H9 (cell line): Measurements from ENCODE around the gene PRRX2. TPM values are rescaled to one million over a fixed set of nuclear protein-coding genes. Genes with fewer than 3 reads are reported as not detected.

Experiments used
- DNase-seq: peaks from one replicate; pipeline ENCODE4 v3.0.0-alpha.2; 2017
- H2AFZ ChIP-seq: one replicate; pipeline ENCODE4 v1.6.1; 2013; ENCODE audit warnings: mild to moderate bottlenecking, low read length, control low read depth, moderate library complexity
- H2AK5ac ChIP-seq: 2 replicates; pipeline ENCODE4 v1.6.1; 2013; ENCODE audit warnings: low read length, control low read depth, mixed read lengths; ENCODE audit not compliant: insufficient read length
- H2BK120ac ChIP-seq: one replicate; pipeline ENCODE4 v1.6.1; 2013; ENCODE audit warnings: low read depth, mild to moderate bottlenecking, low read length, control low read depth, inconsistent platforms; ENCODE audit not compliant: poor library complexity, severe bottlenecking
- H2BK12ac ChIP-seq: 2 replicates; pipeline ENCODE4 v1.6.1; 2013; ENCODE audit warnings: low read length, control low read depth, mixed read lengths, low read depth; ENCODE audit not compliant: insufficient read length
- H2BK15ac ChIP-seq: 2 replicates; pipeline ENCODE4 v1.6.1; 2013; ENCODE audit warnings: low read depth, low read length, control low read depth
- H2BK20ac ChIP-seq: one replicate; pipeline ENCODE4 v1.6.1; 2013; ENCODE audit warnings: low read depth, mild to moderate bottlenecking, low read length, control low read depth, inconsistent platforms; ENCODE audit not compliant: poor library complexity, severe bottlenecking
- H2BK5ac ChIP-seq: 2 replicates; pipeline ENCODE4 v1.6.1; 2013; ENCODE audit warnings: low read length, control low read depth, mixed read lengths; ENCODE audit not compliant: insufficient read length
- H3K14ac ChIP-seq: 2 replicates; pipeline ENCODE4 v1.6.1; 2013; ENCODE audit warnings: low read length, control low read depth; ENCODE audit not compliant: insufficient read depth
- H3K18ac ChIP-seq: 2 replicates; pipeline ENCODE4 v1.6.1; 2013; ENCODE audit warnings: low read depth, mild to moderate bottlenecking, mixed read lengths, low read length, control low read depth; ENCODE audit not compliant: insufficient read length
- H3K23ac ChIP-seq: 2 replicates; pipeline ENCODE4 v1.6.1; 2013; ENCODE audit warnings: low read length, control low read depth, mixed read lengths, low read depth; ENCODE audit not compliant: insufficient read length
- H3K23me2 ChIP-seq: 2 replicates; pipeline ENCODE4 v1.6.1; 2013; ENCODE audit warnings: low read depth, mild to moderate bottlenecking, mixed read lengths, low read length, control low read depth; ENCODE audit not compliant: insufficient read length, poor library complexity, severe bottlenecking
- H3K27ac ChIP-seq: 2 replicates; pipeline ENCODE4 v1.5.1; 2013; ENCODE audit warnings: low read length, control low read depth, mixed read lengths, low read depth; ENCODE audit not compliant: insufficient read length
- H3K27me3 ChIP-seq: 2 replicates; pipeline ENCODE4 v1.6.1; 2013; ENCODE audit warnings: low read length, control low read depth, inconsistent platforms; ENCODE audit not compliant: insufficient read depth
- H3K4ac ChIP-seq: 2 replicates; pipeline ENCODE4 v1.6.1; 2013; ENCODE audit warnings: low read depth, mild to moderate bottlenecking, control low read depth, inconsistent platforms, low read length, moderate library complexity
- H3K4me1 ChIP-seq: 2 replicates; pipeline ENCODE4 v1.6.1; 2013; ENCODE audit warnings: low read length, control low read depth, inconsistent platforms; ENCODE audit not compliant: insufficient read depth
- H3K4me2 ChIP-seq: 2 replicates; pipeline ENCODE4 v1.6.1; 2013; ENCODE audit warnings: low read length, control low read depth, mixed read lengths; ENCODE audit not compliant: insufficient read length, insufficient read depth
- H3K56ac ChIP-seq: 2 replicates; pipeline ENCODE4 v1.6.1; 2013; ENCODE audit warnings: low read depth, mild to moderate bottlenecking, mixed read lengths, low read length, control low read depth; ENCODE audit not compliant: insufficient read length
- H3K79me1 ChIP-seq: 2 replicates; pipeline ENCODE4 v1.6.1; 2013; ENCODE audit warnings: low read depth, mild to moderate bottlenecking, moderate library complexity, low read length, control low read depth, inconsistent platforms; ENCODE audit not compliant: insufficient read depth, poor library complexity, severe bottlenecking
- H3K79me2 ChIP-seq: 2 replicates; pipeline ENCODE4 v1.6.1; 2013; ENCODE audit warnings: low read length, control low read depth, inconsistent platforms; ENCODE audit not compliant: insufficient read depth
- H3K9ac ChIP-seq: 2 replicates; pipeline ENCODE4 v1.6.1; 2013; ENCODE audit warnings: low read length, control low read depth, mixed read lengths; ENCODE audit not compliant: insufficient read length; ENCODE audit errors: extremely low read depth
- H3K9me3 ChIP-seq: one replicate; pipeline ENCODE4 v1.6.1; 2013; ENCODE audit warnings: low read depth, low read length, inconsistent platforms; ENCODE audit not compliant: control insufficient read depth
- H3T11ph ChIP-seq: one replicate; pipeline ENCODE4 v1.6.1; 2013; ENCODE audit warnings: mild to moderate bottlenecking, low read length, control low read depth, inconsistent platforms
- H4K20me1 ChIP-seq: one replicate; pipeline ENCODE4 v1.6.1; 2013; ENCODE audit not compliant: control insufficient read depth, insufficient read length, insufficient read depth
- H4K5ac ChIP-seq: 2 replicates; pipeline ENCODE4 v1.6.1; 2013; ENCODE audit warnings: low read depth, mild to moderate bottlenecking, mixed read lengths, low read length, control low read depth; ENCODE audit not compliant: insufficient read length
- H4K8ac ChIP-seq: replicated peaks from 2 replicates; pipeline ENCODE4 v1.6.1; 2013; ENCODE audit warnings: low read length, control low read depth, mixed read lengths, low read depth; ENCODE audit not compliant: insufficient read length
- H4K91ac ChIP-seq: 2 replicates; pipeline ENCODE4 v1.6.1; 2013; ENCODE audit warnings: low read depth, mild to moderate bottlenecking, moderate library complexity, mixed read lengths, low read length, control low read depth; ENCODE audit not compliant: insufficient read length
- H3K27ac Mint-ChIP-seq, 3 experiments: 2 replicates in 2 of 3; 3 replicates in 1 of 3; pipeline ENCODE4 v1.8.0; 2020 to 2021; ENCODE audit warnings: mixed read lengths in 3 of 3, mild to moderate bottlenecking in 1 of 3, moderate library complexity in 1 of 3
- H3K27me3 Mint-ChIP-seq: 2 replicates; pipeline ENCODE4 v1.8.0; 2021; ENCODE audit warnings: low read depth, mild to moderate bottlenecking, moderate library complexity, mixed read lengths
- H3K36me3 Mint-ChIP-seq, 3 experiments: 2 replicates in 2 of 3; 3 replicates in 1 of 3; pipeline ENCODE4 v1.8.0; 2020 to 2021; ENCODE audit warnings: low read depth in 3 of 3, mixed read lengths in 3 of 3; ENCODE audit not compliant: insufficient read depth in 1 of 3
- H3K4me1 Mint-ChIP-seq, 2 experiments: 2 replicates each; pipeline ENCODE4 v1.8.0; 2020; ENCODE audit warnings: mixed read lengths in 2 of 2
- H3K4me3 Mint-ChIP-seq, 2 experiments: 2 replicates in 1 of 2; 3 replicates in 1 of 2; pipeline ENCODE4 v1.8.0; 2020 to 2021; ENCODE audit warnings: mild to moderate bottlenecking in 2 of 2, mixed read lengths in 2 of 2, moderate library complexity in 1 of 2
- H3K9me3 Mint-ChIP-seq, 2 experiments: 2 replicates in 1 of 2; 3 replicates in 1 of 2; pipeline ENCODE4 v1.8.0; 2020; ENCODE audit warnings: mild to moderate bottlenecking in 2 of 2, mixed read lengths in 2 of 2, moderate library complexity in 1 of 2
- WGBS: extraction: QIAGEN DNeasy Blood & Tissue Kit; methylation state at CpG from one replicate; pipeline ENCODE4 v1.1.7; 2013; ENCODE audit warnings: missing lambda C conversion rate, low lambda C conversion rate, mixed read lengths; ENCODE audit not compliant: insufficient read length; ENCODE audit errors: extremely low coverage; 5-methylcytosine and 5-hydroxymethylcytosine counted together
- total RNA-seq: library from RNA; stranded (reverse); gene quantifications from 2 replicates; pipeline ENCODE4 v1.2.1, GENCODE V29; 2021
- TF ChIP-seq, protein P1 (sequence below): fragments of 200-600 bp; sonication (generic); conservative IDR thresholded peaks from 3 replicates; pipeline ENCODE4 v1.8.0; 2021; ENCODE audit warnings: antibody characterized with exemption, mild to moderate bottlenecking

Gene PRRX2
- total RNA-seq, 1 experiment from 2014 or later: 3.9 TPM

DNA sequence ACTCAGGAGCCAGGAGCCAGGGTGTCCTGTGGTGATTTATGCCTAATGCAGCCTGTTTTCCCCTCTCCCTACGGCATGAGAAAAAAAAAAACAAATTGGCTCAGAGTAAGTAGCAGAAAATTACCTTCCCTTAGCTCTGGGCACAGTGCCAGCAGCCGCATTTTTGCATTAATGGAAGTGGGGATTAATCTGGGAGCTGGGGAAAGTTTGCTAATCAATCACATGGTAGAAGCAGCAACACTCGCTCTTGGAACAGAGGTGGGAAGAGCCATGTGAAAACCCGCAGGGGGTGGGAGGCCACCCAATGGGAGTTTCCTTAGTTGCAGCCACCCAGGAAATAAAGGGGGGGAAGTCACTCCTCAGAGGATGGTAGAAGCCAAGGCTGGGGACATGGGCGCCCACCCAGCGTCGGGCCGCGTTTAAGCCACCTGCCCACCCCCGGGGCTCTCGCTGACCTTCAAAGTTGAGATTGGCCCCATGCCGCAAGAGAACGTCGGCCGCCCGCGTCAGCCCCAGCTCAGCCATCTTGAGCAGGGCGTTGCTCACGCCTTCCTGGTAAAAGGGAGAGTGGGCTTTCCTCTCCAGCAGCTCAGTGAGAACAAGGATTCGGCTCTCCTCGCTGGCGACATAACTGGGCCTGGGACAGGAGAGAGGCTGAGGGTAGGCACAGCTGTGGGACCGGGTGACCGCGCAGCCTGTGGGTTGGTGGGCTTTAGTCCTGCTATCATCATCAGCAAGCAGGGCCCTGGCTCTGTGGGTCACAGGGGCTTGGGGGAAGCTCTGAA lies 25.2 kb upstream of the PRRX2 start:
- Histone ChIP-seq H2AFZ (no peak overlapping the region), H3K14ac (no peak overlapping the region), H4K20me1 (no peaks in the 10 kb centered on the region), H3K23me2 (peaks cover 12% of the 10 kb centered on the region), H3K9ac (no peak overlapping the region), H2BK15ac (no peak overlapping the region), H4K91ac (no peak overlapping the region), H3K4me1 (no peaks in the 10 kb centered on the region), H3K4me2 (peak overlapping the region; percentile 59), H3K18ac (no peak overlapping the region), H3K79me2 (peaks cover 3% of the 10 kb centered on the region; the same call in 1 of the 2 replicates), H3K4ac (no peak overlapping the region), H2BK5ac (no peak overlapping the region), H3K9me3 (no peaks in the 10 kb centered on the region), H2BK120ac (no peak overlapping the region), H3T11ph (no peak overlapping the region), H3K79me1 (peaks cover 11% of the 10 kb centered on the region), H3K27ac (no peak overlapping the region), H4K5ac (no peak overlapping the region), H3K27me3 (no peaks in the 10 kb centered on the region), H2BK20ac (no peak overlapping the region), H2BK12ac (no peak overlapping the region), H2AK5ac (no peak overlapping the region), H3K23ac (no peak overlapping the region), H4K8ac (no peak overlapping the region), H3K56ac (no peak overlapping the region)
- Mint-ChIP-seq H3K27me3 (peaks cover 2% of the 10 kb centered on the region), H3K9me3 (no peaks in the 10 kb centered on the region; a peak in 1 of 5 replicates), H3K4me3 (peak overlapping the region; percentile 80 to 85), H3K27ac (no peak overlapping the region; a peak in 1 of 7 replicates), H3K36me3 (peaks cover 8 to 27% (median 24%) of the 10 kb centered on the region in 3 experiments), H3K4me1 (peaks cover 7 to 17% of the 10 kb centered on the region in 2 experiments)
- TF ChIP-seq, protein P1, sequence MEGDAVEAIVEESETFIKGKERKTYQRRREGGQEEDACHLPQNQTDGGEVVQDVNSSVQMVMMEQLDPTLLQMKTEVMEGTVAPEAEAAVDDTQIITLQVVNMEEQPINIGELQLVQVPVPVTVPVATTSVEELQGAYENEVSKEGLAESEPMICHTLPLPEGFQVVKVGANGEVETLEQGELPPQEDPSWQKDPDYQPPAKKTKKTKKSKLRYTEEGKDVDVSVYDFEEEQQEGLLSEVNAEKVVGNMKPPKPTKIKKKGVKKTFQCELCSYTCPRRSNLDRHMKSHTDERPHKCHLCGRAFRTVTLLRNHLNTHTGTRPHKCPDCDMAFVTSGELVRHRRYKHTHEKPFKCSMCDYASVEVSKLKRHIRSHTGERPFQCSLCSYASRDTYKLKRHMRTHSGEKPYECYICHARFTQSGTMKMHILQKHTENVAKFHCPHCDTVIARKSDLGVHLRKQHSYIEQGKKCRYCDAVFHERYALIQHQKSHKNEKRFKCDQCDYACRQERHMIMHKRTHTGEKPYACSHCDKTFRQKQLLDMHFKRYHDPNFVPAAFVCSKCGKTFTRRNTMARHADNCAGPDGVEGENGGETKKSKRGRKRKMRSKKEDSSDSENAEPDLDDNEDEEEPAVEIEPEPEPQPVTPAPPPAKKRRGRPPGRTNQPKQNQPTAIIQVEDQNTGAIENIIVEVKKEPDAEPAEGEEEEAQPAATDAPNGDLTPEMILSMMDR: no peak
- no peak for DNase-seq
- no CpG with 5 or more reads among the region's 25 CpGs for WGBS
